ENCODE measurements around the gene SLC66A3.

SLC66A3 gene

GRCh38 chr2:11158916-11159573, 3.8 kb downstream of the SLC66A3 start:
- Histone ChIP-seq H3K79me2 (ENCODE audit: insufficient read depth, low read length) (no peaks in the 10 kb centered on the region), H3K9ac (ENCODE audit: low read length) (no peak overlapping the region), H3K9me3 (ENCODE audit: insufficient read depth, low read length) (no peaks in the 10 kb centered on the region), H3K36me3 (ENCODE audit: low read length) (no peaks in the 10 kb centered on the region), H3K4me2 (ENCODE audit: low read depth, low read length, poor library complexity, severe bottlenecking) (no peak overlapping the region), H3K27me3 (ENCODE audit: low read length) (no peaks in the 10 kb centered on the region), H3K9me2 (replicated peaks; ENCODE audit: insufficient read depth, low read length) (no peaks in the 10 kb centered on the region), H3F3A (ENCODE audit: insufficient read depth) (no peaks in the 10 kb centered on the region), H3K4me3 (ENCODE audit: insufficient read depth, low read length, poor library complexity, severe bottlenecking) (no peak overlapping the region), H3K27ac (ENCODE audit: low read depth, low read length) (no peak overlapping the region), H2AFZ (ENCODE audit: low read depth, low read length, severe bottlenecking) (no peak overlapping the region), H4K20me1 (ENCODE audit: low read depth, low read length) (no peaks in the 10 kb centered on the region)
- no peak for TF ChIP-seq CTCF (IDR thresholded peaks at IDR 0.05; ENCODE audit: insufficient read depth, low read length, poor library complexity, severe bottlenecking)
- no peak for TF ChIP-seq EZH2phosphoT487 (conservative IDR thresholded peaks at IDR 0.05; ENCODE audit: low read length)

- no peak overlapping the region for H3K4me2 ChIP-seq (ENCODE audit: low read depth, low read length, poor library complexity, severe bottlenecking)
- no peaks in the 10 kb centered on the region for H3F3A ChIP-seq (ENCODE audit: insufficient read depth)
- H3K27me3 ChIP-seq (ENCODE audit: low read length), result no peaks in the 10 kb centered on the region
- no peak overlapping the region for H3K9ac ChIP-seq (ENCODE audit: low read length)
- TF ChIP-seq EZH2phosphoT487 (conservative IDR thresholded peaks at IDR 0.05; ENCODE audit: low read length) (no peak), CTCF (IDR thresholded peaks at IDR 0.05; ENCODE audit: insufficient read depth, low read length, poor library complexity, severe bottlenecking) (no peak)
- H3K9me2 ChIP-seq (replicated peaks; ENCODE audit: insufficient read depth, low read length), result no peaks in the 10 kb centered on the region
- no peaks in the 10 kb centered on the region for H3K9me3 ChIP-seq (ENCODE audit: insufficient read depth, low read length)
- no peak overlapping the region for H3K4me3 ChIP-seq (ENCODE audit: insufficient read depth, low read length, poor library complexity, severe bottlenecking)
- no peak overlapping the region for H2AFZ ChIP-seq (ENCODE audit: low read depth, low read length, severe bottlenecking)
- H3K36me3 ChIP-seq (ENCODE audit: low read length), result no peaks in the 10 kb centered on the region
- no peak overlapping the region for H3K27ac ChIP-seq (ENCODE audit: low read depth, low read length)
- H3K79me2 ChIP-seq (ENCODE audit: insufficient read depth, low read length), result no peaks in the 10 kb centered on the region
- no peaks in the 10 kb centered on the region for H4K20me1 ChIP-seq (ENCODE audit: low read depth, low read length)
Measured at GRCh38 chr2:11159574-11160170, 4.4 kb downstream of the SLC66A3 start.

GRCh38 chr2:11160256-11160655, 5.0 kb downstream of the SLC66A3 start:
- Histone ChIP-seq H3K9me3 (ENCODE audit: insufficient read depth, low read length) (no peaks in the 10 kb centered on the region), H2AFZ (ENCODE audit: low read depth, low read length, severe bottlenecking) (no peak overlapping the region), H3K27ac (ENCODE audit: low read depth, low read length) (no peak overlapping the region), H3K4me3 (ENCODE audit: insufficient read depth, low read length, poor library complexity, severe bottlenecking) (no peak overlapping the region), H3K9me2 (replicated peaks; ENCODE audit: insufficient read depth, low read length) (no peaks in the 10 kb centered on the region), H3K9ac (ENCODE audit: low read length) (no peak overlapping the region), H3K36me3 (ENCODE audit: low read length) (no peaks in the 10 kb centered on the region), H3K79me2 (ENCODE audit: insufficient read depth, low read length) (no peaks in the 10 kb centered on the region), H4K20me1 (ENCODE audit: low read depth, low read length) (no peaks in the 10 kb centered on the region), H3K4me2 (ENCODE audit: low read depth, low read length, poor library complexity, severe bottlenecking) (no peak overlapping the region), H3F3A (ENCODE audit: insufficient read depth) (no peaks in the 10 kb centered on the region), H3K27me3 (ENCODE audit: low read length) (no peaks in the 10 kb centered on the region)
- TF ChIP-seq CTCF (IDR thresholded peaks at IDR 0.05; ENCODE audit: insufficient read depth, low read length, poor library complexity, severe bottlenecking) (no peak), EZH2phosphoT487 (conservative IDR thresholded peaks at IDR 0.05; ENCODE audit: low read length) (no peak)

Data from SU-DHL-6 (cell line).